HTR-8/SVneo (cell line): ENCODE results near the gene ZBTB2.
"Not testable (repeated sequence)": the region's sequence is repeated elsewhere in the genome, so short reads cannot be mapped to it uniquely, and the experiment has no call there.

ENCODE experiments used
- DNase-seq: peaks from one replicate; pipeline ENCODE4 v3.0.0; 2011; ENCODE audit warnings: low spot score, mixed read lengths; ENCODE audit not compliant: insufficient read length
- FAIRE-seq: peaks from 2 replicates; lab custom pipeline; 2011; peaks lifted over from hg19 to GRCh38; lab: Jason Lieb, UNC

ZBTB2 gene

DNA sequence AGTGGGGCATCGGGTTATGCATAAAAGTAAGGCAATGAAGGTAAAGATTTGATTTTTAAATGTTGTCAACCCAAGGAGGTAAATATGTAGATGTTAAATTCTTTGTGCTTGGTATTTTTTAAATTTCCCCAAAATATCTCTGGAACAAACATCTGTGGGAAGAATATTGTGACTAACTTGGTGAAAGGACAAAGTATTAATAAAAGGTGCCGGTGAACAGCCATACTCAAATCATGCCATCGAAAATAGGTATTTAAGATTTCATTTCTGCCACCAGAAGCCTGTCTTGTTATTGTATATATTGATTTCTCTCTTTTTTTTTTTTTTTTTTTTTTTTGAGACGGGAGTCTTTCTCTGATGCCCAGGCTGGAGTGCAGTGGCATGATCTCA, 12.6 kb upstream of the ZBTB2 start:
- FAIRE-seq (no peak), DNase-seq (no peak)

DNA sequence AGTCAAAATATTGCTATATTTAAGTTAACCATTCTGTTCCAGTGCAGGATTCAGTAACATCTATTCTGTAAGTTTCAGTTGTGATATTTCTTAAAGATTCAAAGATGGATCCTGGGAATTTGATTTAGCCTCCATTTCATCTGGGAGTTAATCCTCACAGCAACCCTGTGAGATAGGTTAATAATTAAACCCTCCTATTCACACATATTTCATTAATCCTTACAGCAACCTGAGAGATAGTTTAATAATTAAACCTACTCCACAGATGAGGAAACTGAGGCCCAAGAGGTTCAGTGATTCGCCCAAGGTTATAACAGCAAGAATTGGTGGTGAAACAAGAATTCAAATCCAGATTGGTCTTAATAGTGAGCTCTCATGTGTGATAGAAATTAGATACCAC, 10.9 kb upstream of the ZBTB2 start:
- DNase-seq (no peak), FAIRE-seq (no peak)

DNA sequence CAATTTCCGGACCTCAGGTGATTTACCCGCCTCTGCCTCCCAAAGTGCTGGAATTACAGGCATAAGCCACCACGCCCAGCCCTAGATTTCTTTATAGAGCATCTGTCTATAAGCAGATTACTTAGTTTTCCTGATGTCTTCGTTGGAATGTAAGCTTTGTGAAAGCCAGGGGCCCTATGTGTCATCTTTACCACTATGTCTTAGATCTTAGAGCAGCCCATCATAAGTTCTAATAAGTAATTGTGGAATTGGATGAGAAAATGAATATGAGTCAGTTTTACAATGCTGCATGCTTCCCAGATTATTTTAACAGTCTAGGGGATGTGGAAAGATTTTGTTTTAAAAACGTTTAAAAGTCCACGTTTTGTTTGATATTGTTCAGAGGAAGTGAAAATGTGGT, 9.1 kb upstream of the ZBTB2 start:
- no peak for DNase-seq
- FAIRE-seq = no peak

DNA sequence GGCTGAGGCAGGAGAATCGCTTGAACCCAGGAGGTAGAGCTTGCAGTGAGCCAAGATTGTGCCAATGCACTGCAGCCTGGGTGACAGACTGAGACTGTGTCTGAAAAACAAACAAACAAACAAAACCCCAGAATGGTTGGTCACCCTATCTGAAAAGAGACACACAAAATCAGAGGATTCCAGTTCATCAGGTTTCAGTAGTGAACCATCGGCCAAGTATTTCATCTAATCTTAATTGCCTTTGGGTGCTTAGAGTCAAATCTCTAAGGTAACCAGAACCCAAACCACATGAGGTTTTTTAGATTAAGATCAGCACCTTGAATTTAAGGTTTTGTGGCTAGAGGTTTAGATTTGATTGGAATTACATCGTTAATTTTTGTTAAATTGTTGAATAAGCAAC, 8.3 kb upstream of the ZBTB2 start:
- FAIRE-seq (no peak), DNase-seq (no peak)

DNA sequence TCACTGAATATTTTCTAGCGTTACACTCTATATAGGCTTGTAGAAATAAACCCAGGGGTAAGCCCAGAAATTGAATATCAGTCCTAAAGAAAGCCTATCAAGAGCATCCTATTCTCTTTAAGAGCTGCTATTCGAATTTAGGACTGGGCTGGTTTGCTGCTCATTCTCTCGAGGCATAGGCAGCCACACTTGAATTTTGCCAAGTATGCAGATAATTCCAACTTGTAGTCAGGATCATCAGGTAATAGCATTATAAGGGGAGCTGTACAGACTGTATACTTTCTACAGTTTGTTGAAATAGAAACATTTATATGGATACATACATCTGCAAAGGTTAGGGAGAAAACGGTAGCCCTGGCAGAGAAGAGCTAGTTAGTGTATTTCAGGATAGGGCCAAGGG, 2.1 kb upstream of the ZBTB2 start:
- FAIRE-seq (no peak), DNase-seq (no peak)

DNA sequence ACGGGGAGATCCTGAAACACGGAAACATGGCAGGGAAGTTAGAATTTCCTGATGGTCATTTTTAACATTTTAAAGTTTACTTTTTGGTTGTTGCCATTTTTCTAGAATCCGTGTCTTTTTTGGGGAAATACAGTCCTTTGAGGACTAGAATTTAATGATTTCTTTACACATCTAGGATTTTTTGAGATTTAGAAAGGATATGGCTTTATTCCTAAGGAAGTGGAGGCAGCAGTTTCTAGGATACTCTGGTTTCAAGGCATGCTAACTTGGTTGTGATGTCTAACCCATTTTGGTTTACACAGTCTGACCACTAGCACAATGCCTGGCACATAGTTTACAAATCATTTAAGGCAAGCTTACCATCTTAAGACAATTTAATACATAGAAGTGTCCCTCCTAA, 1.1 kb upstream of the ZBTB2 start:
- FAIRE-seq (no peak), DNase-seq (no peak)

DNA sequence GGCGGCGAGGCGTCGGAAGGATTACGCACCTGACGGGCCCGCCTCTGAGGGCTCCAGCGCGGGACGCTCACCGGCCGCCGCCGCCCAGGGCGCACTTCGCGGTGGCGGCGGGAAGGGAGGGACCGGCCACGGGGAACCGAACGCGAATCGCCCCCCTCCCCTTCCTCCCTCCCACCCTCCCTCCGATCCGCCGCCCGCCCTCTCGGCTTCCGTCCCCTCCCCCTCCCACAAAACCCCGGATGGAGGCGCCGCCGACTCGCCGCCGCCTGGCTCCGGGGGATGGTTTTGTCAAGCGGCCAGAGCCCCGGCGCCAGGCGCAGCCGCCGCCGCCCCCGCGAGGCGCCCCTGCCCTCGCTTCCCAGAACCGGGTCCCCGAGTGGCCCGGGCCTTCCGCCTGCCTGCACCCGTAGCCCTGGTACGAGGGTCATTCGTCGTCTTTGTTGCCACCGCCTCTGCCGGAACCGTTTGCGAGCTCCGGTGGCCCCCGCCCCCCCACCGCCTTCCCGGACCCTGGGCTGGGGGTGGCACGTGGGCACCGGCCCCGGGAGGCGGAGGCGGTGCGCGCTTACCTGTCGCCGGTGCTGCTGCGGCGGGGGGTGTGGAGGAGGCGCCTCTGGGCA, 398 bp downstream of the ZBTB2 start:
- DNase-seq (no peak), FAIRE-seq (no peak)

DNA sequence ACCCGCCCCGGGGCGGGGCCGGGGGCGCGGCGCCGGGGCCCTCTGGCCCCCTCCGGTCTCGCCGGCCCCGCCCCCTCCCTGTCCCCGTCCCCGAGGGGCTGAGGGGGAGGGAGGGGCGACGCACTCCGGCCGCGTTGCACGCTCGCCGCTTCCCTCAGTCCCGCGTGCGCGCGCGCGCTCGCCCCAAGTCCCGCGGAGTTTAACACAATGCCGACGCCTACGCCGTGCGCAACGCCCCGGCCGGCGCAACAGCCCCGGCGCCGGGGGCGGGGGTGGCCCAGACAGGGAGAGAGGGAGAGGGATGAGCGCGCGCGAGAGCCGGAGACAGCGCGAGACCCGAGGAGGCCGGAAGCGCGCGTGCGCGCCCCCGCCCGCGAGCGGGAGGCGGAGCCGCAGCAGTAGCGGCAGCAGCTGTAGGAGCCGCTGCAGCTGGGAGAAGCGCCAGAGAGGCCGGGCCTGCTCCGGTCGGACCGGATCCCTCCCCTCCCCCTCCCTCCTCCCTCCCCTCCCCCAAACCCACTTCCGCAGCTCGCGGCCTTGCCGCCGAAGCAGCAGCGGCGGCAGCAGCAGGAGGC, 996 bp downstream of the ZBTB2 start:
- DNase-seq (peak; percentile 81), FAIRE-seq (peak; percentile 97)

DNA sequence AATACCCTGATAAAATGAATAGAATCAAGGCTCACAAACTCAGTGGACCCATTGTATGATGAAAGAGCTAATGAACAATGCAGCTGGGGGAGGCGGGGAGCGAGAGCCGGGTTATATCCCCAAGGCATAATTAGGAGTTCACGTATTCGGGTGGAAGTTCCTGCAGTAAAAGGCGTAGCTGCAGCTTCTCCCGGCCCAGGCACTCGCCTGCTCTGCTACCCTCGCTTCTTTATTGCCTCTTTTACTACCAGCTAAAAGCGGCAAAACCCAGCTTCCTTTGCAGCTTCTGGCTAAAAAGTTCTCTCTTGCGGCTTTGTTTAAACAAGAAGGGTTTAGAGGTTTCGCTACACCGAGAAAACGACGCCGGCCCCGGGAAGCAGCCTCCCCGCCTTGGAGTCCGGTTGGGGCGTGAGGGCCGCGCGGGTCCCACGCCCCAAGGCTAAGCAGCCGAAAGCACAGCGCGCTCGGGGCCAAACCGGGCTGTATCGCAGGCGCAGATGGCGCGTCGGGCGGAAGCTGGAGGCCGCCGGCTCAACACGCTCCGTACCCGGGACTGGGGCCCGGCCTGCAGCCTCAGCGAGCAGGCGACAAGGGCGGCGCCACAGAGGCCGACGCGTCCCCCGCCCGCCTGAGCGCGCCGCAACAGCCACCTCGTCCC, 1.6 kb downstream of the ZBTB2 start:
- DNase-seq (no peak), FAIRE-seq (no peak)

DNA sequence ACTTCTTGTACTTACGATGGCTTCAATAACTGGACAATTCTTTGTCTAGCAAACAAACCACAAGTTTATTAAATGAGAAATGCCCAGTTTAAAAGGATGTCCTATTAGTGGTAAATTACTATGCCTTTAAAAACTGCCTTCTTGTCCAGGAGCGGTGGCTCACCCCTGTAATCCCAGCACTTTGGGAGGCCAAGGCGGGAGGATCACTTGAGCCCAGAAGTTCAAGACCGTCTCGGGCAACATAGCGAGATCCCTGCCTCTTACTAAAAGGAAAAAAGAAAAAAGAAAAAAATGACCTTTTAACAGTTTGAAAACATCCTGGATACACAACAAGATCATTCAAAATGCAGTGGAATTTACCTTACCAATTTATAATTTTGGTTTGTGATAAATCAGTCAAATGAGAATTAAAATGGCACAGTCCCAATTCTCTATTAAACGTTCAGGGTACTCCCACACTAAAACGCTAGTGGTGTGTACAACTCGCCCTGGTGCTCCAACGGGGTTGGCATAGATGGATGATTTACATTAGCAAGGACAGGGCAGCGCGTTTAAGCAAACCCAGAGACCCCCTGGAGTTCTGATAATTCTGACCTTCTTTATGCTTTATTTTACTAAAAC, 2.3 kb downstream of the ZBTB2 start:
- FAIRE-seq = no peak
- no peak for DNase-seq

DNA sequence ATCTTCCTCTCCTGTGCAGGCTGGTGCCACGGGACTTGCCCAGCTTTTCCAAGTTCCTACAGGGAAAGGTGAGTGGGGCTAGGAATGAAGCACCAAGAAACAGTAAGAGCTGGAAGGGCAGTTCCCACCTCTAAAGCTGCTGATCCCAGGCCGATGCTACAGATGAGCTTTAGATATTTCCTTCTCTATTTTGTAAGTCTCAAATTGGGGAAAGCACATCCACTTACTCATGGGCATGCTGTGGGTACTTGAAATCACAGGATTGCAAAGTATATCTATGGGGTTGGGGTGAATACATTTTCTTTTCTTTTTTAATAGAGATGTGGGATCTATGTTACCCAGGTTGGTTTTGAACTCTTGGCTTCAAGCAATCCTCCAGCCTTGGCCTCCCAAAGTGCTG, 3.1 kb downstream of the ZBTB2 start:
- no peak for DNase-seq
- FAIRE-seq = no peak

DNA sequence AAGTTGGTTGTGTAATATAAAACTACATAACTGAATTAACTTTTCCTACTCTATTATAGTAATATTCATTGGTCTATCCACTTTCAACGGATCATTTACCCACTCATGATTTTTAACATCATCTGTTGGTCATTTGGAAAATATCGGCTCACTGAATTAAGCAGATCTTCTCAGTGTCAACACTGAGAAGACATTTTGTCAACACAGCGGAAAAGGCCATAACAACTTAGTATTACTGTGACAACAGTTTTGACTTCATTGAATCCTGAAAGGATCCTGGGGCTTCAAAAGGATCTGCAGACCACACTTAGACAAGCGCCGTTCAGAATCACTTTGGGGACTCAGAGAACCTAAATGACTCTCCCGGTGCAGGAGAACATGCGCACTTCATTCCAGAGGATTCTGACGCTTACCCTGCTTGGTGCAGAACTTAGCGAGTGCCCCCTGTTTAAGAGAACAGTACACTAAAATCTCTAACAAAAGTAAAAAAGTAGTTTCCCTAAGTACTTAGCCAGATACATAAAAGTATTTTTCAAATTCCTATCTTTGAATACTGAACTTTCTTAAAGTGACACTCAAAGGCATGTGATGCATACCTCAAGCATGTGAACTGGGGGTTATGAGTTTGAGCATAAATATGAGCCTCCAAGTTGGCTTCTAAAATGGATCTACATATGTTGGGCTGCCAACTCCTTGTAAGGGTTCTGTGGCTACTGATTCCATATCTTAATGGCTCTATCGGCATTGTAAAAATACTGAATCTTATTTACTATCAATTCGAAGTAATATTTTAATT, 4.0 kb downstream of the ZBTB2 start:
- no peak for DNase-seq

DNA sequence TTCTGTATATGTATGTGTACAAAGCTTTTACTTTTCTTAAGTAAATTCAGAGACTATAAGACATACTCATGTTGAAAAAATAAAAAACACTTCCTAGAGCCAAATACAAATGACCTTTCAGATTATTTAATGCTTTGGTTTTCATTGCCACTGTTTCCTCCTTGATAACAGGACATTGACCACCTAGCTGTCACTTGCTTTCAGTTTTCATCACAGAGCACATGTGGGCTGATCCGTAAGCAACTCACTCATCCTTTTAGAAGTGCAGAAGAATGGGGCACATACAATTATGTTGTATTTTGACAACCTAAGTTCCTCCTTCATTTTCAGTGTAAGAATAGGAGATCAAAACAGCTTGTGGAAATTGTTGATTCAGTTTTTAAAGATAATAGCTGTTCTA, 6.2 kb downstream of the ZBTB2 start:
- no peak for DNase-seq
- FAIRE-seq = no peak

More for the DNA sequence above, 4.0 kb downstream of the ZBTB2 start:
- FAIRE-seq = no peak

DNA sequence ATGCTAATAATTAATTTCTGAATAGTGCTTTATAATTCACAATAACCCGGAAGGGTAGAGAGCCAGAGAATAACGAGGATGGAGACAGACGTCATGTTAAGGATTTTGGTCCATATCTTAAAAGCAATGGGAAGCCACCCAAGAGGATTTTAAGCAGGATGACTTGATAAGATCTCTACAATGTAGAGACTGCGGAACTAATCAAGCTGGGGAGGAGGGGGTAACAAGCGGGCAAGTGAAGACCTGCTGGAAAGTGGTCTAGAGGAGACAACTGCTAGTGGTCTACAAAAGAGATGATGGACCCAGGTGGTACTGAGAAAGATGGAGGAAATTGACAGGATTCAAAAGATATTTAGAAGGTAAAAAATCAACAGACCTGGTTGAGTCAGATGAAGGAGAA, 7.2 kb downstream of the ZBTB2 start:
- FAIRE-seq (no peak), DNase-seq (no peak)

DNA sequence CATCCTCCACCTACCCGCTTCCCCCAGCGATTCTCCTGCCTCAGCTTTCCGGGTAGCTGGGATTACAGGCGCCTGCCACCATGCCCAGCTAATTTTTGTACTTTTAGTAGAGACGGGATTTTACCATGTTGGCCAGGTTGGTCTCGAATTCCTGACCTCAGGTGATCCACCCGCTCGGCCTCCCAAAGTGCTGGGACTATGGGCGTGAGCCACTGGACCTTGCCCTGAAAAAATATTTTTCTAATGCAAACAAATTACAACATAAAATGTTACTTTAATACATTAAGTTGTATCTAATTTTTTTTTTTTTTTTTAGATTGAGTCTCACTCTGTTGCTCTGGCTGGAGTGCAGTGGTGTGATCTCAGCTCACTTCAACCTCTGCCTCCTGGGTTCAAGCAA, 8.7 kb downstream of the ZBTB2 start:
- not testable (repeated sequence) for FAIRE-seq, DNase-seq

DNA sequence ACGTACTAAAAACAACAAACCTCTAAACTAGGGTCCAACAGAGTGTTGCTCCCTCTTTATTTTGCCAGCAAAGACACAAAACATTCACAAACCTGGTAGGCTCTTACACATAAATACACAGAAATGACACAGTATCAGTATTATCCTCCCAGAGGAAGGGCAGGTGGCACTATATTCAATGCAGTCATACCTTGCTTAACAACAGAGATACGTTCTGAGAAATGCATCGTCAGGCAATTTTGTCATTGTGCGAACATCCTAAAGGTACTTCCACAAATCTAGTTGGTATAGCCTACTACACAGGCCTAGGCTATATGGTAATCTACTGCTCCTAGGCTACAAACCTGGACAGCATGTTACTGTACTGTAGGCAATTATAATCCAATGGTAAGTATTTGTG, 9.6 kb downstream of the ZBTB2 start:
- DNase-seq (no peak), FAIRE-seq (no peak)

DNA sequence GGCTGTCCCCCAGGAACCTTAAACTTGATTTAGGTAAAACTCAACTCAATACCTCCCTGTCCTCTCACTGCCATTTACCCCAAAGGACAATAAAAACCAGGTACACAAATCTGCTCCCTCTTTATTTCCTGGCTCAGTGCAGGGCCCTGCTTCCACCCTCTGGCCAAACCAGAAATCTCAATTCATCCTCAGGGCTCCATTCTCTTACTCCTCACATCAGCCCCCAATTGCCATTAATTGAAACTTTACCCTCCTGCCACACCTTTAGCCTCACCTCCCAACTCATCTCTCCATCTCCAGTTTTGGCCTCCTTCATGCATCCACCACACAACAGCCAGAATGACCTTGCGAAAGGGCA, 10.5 kb downstream of the ZBTB2 start:
- DNase-seq = no peak
- FAIRE-seq = no peak

DNA sequence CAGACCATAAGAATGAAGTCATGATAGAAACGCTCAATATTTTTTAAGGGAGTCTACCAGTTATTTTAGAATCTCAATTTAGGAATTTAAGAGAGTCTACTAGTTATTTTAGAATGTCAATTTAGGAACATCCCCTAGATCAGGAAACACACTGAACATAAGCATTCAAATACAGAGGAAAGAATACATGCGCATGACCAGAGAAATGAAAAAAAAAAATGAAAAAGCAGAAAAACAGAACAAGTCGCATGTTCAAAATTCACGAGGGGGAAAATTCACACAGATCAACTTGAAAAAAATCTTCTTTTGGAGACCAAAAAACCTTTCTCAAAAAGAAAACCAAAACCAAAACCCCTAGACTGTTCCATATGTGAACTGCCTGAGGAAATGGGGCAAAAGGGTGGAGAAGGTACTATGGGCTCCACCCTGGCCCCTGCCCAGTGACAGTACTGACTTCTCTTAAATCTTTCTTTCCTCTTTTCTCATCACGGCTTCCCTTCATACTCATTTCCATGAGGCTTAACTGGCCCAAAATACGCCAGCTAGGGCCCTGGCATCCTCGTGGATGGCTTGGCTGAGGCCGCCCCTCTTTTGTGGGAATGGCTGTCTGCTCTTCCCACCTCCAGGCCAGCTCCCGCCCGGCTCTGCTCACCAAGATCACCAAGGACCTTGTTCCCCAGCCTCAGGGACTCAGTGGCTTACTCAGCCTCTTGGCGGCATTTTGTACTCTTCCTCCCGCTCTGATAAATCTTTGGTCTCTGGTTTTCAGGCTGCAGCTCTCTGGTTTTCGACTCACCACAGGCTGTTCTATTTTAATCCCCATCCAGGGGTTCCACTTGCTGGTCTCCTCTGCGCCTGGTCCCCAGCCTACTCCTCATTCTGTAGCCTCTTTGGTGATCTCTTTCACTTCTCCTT, 11.2 kb downstream of the ZBTB2 start:
- no peak for DNase-seq
- FAIRE-seq = no peak

DNA sequence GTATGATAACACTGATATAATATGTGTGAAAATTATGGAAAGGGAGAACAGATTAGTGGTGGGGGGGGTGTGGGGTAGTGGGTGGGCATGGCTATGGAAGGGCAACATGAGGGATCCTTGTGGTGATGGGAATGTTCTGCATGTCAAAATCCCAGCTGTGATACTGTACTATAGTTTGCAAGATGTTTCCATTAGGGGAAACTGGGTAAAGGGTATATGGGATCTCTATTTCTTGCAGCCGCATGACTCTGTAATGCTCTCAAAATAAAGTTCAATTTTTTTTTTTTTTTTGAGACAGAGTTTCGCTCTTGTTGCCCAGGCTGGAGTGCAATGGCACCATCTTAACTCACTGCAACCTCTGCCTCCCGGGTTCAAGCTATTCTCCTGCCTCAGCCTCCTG, 14.3 kb downstream of the ZBTB2 start:
- FAIRE-seq = no peak
- DNase-seq = no peak

DNA sequence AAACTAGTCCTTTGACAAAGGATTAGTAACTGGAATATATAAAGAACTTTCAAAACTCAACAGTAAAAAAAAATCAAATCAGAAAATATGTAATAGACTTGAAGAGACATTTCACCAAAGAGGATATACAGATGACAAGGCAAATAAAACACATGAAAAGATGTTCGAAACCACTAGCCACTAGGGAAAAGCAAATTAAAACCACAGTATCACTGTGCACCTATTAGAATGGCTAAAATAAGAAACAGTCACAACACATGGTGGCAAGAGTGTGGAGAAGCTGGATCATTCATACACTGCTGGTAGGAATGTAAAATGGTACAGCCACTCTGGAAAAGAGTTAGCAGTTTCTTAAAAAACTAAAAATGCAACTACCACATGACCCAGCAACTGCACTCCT, 14.9 kb downstream of the ZBTB2 start:
- no peak for FAIRE-seq
- no peak for DNase-seq
